ENCODE results near the gene CSNK1G1.
"Not testable (repeated sequence)": the region's sequence is repeated elsewhere in the genome, so short reads cannot be mapped to it uniquely, and the experiment has no call there.

Gene CSNK1G1

GRCh38 chr15:64337761-64338160 lies 18.2 kb downstream of the CSNK1G1 start:
- no peak overlapping the region for H3K27ac ChIP-seq (ENCODE audit: low read length)
- no peak overlapping the region for H3K4me2 ChIP-seq (ENCODE audit: low read depth, low read length)
- no peaks in the 10 kb centered on the region for H3F3A ChIP-seq (ENCODE audit: insufficient read depth, low read length)
- no peaks in the 10 kb centered on the region for H3K9me3 ChIP-seq (replicated peaks; ENCODE audit: insufficient read depth, low read length)
- no peaks in the 10 kb centered on the region for H4K20me1 ChIP-seq (ENCODE audit: insufficient read depth, low read length)
- no peak overlapping the region for H3K4me3 ChIP-seq (ENCODE audit: low read length)
- H3K27me3 ChIP-seq (replicated peaks; ENCODE audit: insufficient read depth, low read length), result no peaks in the 10 kb centered on the region
- no peaks in the 10 kb centered on the region for H3K79me2 ChIP-seq (ENCODE audit: low read length)
- no peak for TF ChIP-seq CTCF (IDR thresholded peaks at IDR 0.05; ENCODE audit: low read length)
- no peak for TF ChIP-seq EZH2phosphoT487 (IDR thresholded peaks at IDR 0.05; ENCODE audit: low read length)
- TF ChIP-seq EZH2 (optimal IDR thresholded peaks at IDR 0.05; ENCODE audit: low read depth, low read length), result no peak
- H3K9me2 ChIP-seq (replicated peaks; ENCODE audit: insufficient read depth, low read length), result no peaks in the 10 kb centered on the region
- H3K4me1 ChIP-seq (ENCODE audit: low read length), result no peaks in the 10 kb centered on the region
- H2AFZ ChIP-seq (ENCODE audit: low read length), result no peak overlapping the region
- H3K36me3 ChIP-seq (replicated peaks; ENCODE audit: insufficient read depth, low read length), result no peaks in the 10 kb centered on the region
- H3K9ac ChIP-seq (ENCODE audit: low read length), result no peak overlapping the region
- no peak for DNase-seq

- Histone ChIP-seq H3K36me3 (replicated peaks; ENCODE audit: insufficient read depth, low read length) (no peaks in the 10 kb centered on the region), H3K9me2 (replicated peaks; ENCODE audit: insufficient read depth, low read length) (no peaks in the 10 kb centered on the region), H3K4me1 (ENCODE audit: low read length) (no peaks in the 10 kb centered on the region), H3K9me3 (replicated peaks; ENCODE audit: insufficient read depth, low read length) (no peaks in the 10 kb centered on the region), H3K27ac (ENCODE audit: low read length) (no peak overlapping the region), H3K4me3 (ENCODE audit: low read length) (no peak overlapping the region), H3K4me2 (ENCODE audit: low read depth, low read length) (no peak overlapping the region), H3K27me3 (replicated peaks; ENCODE audit: insufficient read depth, low read length) (no peaks in the 10 kb centered on the region), H3F3A (ENCODE audit: insufficient read depth, low read length) (no peaks in the 10 kb centered on the region), H4K20me1 (ENCODE audit: insufficient read depth, low read length) (no peaks in the 10 kb centered on the region), H3K79me2 (ENCODE audit: low read length) (no peaks in the 10 kb centered on the region), H2AFZ (ENCODE audit: low read length) (no peak overlapping the region), H3K9ac (ENCODE audit: low read length) (no peak overlapping the region)
- TF ChIP-seq CTCF (IDR thresholded peaks at IDR 0.05; ENCODE audit: low read length), result no peak
- TF ChIP-seq EZH2 (optimal IDR thresholded peaks at IDR 0.05; ENCODE audit: low read depth, low read length), result no peak
- TF ChIP-seq EZH2phosphoT487 (IDR thresholded peaks at IDR 0.05; ENCODE audit: low read length), result no peak
- no peak for DNase-seq
Measured at GRCh38 chr15:64333986-64334929, 21.7 kb downstream of the CSNK1G1 start.

- H3K4me2 ChIP-seq (ENCODE audit: low read depth, low read length), result no peak overlapping the region
- no peak overlapping the region for H2AFZ ChIP-seq (ENCODE audit: low read length)
- H3K36me3 ChIP-seq (replicated peaks; ENCODE audit: insufficient read depth, low read length), result no peaks in the 10 kb centered on the region
- H3K4me3 ChIP-seq (ENCODE audit: low read length), result no peak overlapping the region
- H3K79me2 ChIP-seq (ENCODE audit: low read length), result no peaks in the 10 kb centered on the region
- TF ChIP-seq EZH2phosphoT487 (IDR thresholded peaks at IDR 0.05; ENCODE audit: low read length), result no peak
- no peak for TF ChIP-seq EZH2 (optimal IDR thresholded peaks at IDR 0.05; ENCODE audit: low read depth, low read length)
- no peak for TF ChIP-seq CTCF (IDR thresholded peaks at IDR 0.05; ENCODE audit: low read length)
- no peak overlapping the region for H3K27ac ChIP-seq (ENCODE audit: low read length)
- no peaks in the 10 kb centered on the region for H3K4me1 ChIP-seq (ENCODE audit: low read length)
- H3K9ac ChIP-seq (ENCODE audit: low read length), result no peak overlapping the region
- no peaks in the 10 kb centered on the region for H3K9me2 ChIP-seq (replicated peaks; ENCODE audit: insufficient read depth, low read length)
- no peak for DNase-seq
- H3K27me3 ChIP-seq (replicated peaks; ENCODE audit: insufficient read depth, low read length), result no peaks in the 10 kb centered on the region
- H3F3A ChIP-seq (ENCODE audit: insufficient read depth, low read length), result no peaks in the 10 kb centered on the region
- no peaks in the 10 kb centered on the region for H3K9me3 ChIP-seq (replicated peaks; ENCODE audit: insufficient read depth, low read length)
- H4K20me1 ChIP-seq (ENCODE audit: insufficient read depth, low read length), result no peaks in the 10 kb centered on the region
Measured at GRCh38 chr15:64333516-64333915, 22.5 kb downstream of the CSNK1G1 start.

GRCh38 chr15:64331668-64332067 lies 24.3 kb downstream of the CSNK1G1 start:
- H3K27ac ChIP-seq (ENCODE audit: low read length); H3F3A ChIP-seq (ENCODE audit: insufficient read depth, low read length); H3K36me3 ChIP-seq (replicated peaks; ENCODE audit: insufficient read depth, low read length); H3K4me3 ChIP-seq (ENCODE audit: low read length); H3K4me2 ChIP-seq (ENCODE audit: low read depth, low read length); H4K20me1 ChIP-seq (ENCODE audit: insufficient read depth, low read length); H3K4me1 ChIP-seq (ENCODE audit: low read length); H3K27me3 ChIP-seq (replicated peaks; ENCODE audit: insufficient read depth, low read length); H3K9me2 ChIP-seq (replicated peaks; ENCODE audit: insufficient read depth, low read length); H3K79me2 ChIP-seq (ENCODE audit: low read length); H2AFZ ChIP-seq (ENCODE audit: low read length); H3K9me3 ChIP-seq (replicated peaks; ENCODE audit: insufficient read depth, low read length); H3K9ac ChIP-seq (ENCODE audit: low read length); DNase-seq: not testable (repeated sequence)

GRCh38 chr15:64326975-64327374 lies 29.0 kb downstream of the CSNK1G1 start:
- H3K4me2 ChIP-seq (ENCODE audit: low read depth, low read length); H3K27ac ChIP-seq (ENCODE audit: low read length); H3K4me1 ChIP-seq (ENCODE audit: low read length); H3K4me3 ChIP-seq (ENCODE audit: low read length); H3K27me3 ChIP-seq (replicated peaks; ENCODE audit: insufficient read depth, low read length); H2AFZ ChIP-seq (ENCODE audit: low read length); H3K9me2 ChIP-seq (replicated peaks; ENCODE audit: insufficient read depth, low read length); H3K36me3 ChIP-seq (replicated peaks; ENCODE audit: insufficient read depth, low read length); H3K9ac ChIP-seq (ENCODE audit: low read length); H4K20me1 ChIP-seq (ENCODE audit: insufficient read depth, low read length); H3K79me2 ChIP-seq (ENCODE audit: low read length); H3F3A ChIP-seq (ENCODE audit: insufficient read depth, low read length); H3K9me3 ChIP-seq (replicated peaks; ENCODE audit: insufficient read depth, low read length); DNase-seq: not testable (repeated sequence)
